CMK (cell line): ENCODE results near the gene NTRK2.

ENCODE experiments used
- DNase-seq: peaks from one replicate; pipeline ENCODE4 v3.0.0-alpha.2; 2010; ENCODE audit warnings: low read depth

NTRK2 gene

DNA sequence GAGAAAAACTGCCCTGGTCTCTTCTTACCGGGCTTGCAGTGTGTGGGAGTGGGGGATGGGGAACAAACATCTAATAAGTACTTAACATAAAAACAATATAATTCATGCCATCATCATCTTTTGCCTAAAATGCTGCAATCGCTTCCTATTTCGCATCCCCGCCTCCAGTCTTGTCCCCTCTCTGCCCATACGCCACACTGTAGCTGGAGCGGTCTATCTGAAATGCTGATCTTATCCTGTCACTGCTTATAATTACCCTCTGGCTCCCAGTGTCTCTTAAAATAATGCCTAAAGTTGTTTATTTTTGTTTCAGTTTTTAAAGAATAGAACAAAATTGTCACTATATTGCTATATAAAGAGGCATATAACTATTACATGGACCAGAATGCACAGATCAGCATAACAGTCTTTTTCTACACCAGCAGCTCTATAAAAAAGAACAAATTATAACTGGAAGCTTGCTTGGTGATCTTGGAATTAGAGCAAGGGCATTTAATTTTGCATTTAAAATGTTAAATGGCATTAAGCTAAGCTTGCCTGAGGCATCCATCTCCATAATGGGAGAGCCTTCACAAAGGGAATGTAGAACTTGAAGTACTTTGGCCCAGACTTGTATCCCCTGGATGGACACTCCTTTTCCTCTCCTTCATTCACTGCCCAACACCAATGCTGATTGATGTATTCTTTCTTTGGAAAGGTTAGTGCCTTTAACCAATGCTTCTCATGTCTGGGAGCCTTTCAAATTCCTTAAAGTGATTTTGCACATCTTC lies 12.2 kb downstream of the NTRK2 start:
- DNase-seq, result no peak

DNA sequence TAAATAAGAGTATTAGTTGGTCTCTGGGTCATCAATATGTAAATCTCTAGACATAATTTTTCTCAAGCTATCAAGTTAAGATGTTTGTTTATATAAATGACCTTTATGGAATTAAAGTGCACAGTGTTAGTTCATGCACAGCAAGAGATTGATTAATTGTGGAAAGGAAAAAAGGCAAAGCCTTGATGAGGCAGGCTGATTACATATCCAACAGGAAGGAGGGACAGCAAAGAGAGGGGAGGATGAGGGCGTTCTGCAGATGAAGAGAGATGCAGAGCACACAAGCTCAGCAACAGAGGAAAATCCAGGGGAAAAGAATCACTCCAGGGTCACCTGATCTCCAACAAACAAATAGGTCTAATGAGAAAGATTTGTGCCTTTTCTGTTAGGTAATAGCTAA lies 16.5 kb downstream of the NTRK2 start:
- no peak for DNase-seq

DNA sequence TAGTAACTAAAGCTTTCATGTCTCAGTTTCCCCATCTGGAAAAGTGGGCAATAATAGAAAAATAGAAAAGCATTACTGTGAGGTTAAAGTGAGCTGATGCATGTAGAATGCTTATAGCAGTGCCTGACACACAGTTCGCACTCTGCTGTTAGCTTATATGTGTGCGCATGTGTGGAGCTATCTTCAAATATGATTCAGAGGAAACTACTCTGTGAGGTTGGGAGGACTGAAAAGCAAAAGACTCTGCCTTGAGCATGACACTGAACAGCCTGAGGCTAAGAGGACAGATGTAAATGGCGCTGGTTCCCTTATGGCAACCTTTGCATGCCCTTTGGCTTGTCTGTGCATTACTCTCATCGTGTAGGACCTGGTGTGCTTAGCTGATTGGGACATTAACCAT lies 19.4 kb downstream of the NTRK2 start:
- no peak for DNase-seq

DNA sequence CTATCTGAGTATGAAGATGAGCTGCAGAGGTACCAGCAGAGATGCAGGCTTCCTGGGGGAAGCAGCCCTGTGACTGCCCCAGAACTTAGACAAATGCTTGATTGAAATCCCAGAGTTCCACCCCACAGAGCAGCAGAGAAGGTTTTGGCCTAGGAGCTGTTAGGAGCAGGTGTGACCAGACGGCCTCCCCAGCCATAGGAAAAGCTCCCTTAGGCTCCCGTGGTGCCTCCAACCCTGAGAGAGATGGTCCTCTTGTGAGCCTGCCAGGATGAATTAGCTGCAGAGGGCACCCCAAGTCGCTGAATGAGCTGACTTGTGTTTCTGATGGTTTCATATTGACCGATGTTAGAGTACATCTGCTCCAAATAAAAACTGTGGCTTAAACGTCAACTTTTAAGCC lies 22.1 kb downstream of the NTRK2 start:
- DNase-seq, result no peak

DNA sequence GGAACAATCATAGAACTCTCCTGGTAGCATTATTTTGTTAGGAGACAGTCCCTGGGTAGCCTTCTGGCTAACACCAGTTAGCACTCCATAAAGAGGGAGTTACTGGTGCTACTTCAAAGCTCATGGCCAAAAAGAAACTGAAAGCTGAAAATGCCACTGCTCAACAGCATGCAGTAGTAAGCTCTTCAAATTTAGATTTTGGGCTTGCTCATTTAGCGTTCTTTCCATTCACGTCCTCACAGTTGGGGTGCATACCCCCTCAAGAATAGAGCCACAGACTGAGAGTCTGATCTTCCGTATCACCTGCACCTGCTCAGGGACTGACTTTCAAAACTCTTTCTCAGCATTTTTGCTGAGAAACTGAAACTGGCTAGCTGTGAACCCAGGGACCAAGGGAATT lies 24.7 kb downstream of the NTRK2 start:
- no peak for DNase-seq

DNA sequence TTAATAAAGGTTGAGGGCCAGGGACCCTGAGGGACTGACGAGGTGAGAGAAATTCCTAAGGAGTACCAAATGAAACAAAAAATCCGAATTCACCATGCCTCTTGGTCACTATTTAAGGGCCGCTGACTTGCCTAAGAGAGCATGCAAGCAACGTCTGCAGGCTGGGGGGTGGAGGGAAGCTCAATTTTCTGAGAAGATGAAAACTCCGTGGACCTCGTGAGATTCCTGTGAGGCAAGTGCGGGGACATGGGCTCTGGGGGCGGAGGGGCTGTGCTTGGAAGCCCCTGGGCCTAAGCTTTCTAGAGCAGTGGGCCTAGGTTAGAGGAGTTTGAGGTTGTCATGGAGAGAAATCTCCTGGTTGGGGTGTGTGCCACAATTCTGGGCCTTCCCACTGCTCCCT lies 27.5 kb downstream of the NTRK2 start:
- no peak for DNase-seq

DNA sequence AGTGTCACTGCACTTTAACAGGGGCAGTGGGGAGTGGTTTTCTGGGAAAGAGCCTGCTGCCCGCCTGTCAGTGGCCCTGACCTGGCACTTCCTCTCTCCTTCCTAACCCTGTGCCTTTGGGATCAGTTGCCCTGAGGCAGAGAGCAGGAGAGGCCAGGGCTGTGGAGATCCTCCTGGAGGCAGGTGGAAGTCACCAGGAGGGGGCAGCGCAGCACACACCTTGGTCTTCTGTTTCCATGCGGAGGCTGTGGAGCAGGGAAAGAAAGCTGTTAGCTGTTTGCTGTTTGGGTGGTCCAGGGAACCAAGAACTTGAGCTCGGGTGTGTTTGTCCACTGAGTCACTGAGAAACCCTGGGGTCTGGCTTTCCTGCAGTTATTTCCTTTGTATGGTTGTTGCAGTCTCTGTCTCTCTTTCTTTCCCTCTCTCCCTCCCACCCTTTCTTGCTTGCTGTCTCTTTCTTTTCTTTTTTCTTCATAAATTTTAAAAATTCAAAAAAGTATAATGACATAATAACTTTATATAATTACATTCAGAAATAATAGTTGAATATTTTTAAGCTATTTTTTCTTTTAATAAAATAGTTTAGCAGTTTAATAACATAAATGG lies 28.1 kb downstream of the NTRK2 start:
- DNase-seq, result no peak

DNA sequence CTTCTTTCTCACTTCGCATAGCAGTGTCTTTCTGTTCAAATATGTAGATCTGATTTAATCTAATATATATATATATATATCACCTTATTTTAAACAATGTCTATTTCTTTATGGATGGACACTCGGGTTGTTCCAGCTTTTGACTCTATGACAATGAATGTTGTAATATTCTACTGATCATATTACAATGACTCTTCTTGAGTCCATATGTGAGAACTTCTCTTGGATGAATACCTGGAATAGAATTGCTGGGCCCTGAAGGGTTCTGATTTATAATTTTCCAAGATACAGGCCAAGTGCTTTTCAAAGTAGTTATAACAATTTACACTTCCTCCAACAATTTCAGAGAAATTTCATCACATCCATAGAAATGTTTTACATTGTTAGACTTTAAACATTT lies 28.8 kb downstream of the NTRK2 start:
- no peak for DNase-seq

DNA sequence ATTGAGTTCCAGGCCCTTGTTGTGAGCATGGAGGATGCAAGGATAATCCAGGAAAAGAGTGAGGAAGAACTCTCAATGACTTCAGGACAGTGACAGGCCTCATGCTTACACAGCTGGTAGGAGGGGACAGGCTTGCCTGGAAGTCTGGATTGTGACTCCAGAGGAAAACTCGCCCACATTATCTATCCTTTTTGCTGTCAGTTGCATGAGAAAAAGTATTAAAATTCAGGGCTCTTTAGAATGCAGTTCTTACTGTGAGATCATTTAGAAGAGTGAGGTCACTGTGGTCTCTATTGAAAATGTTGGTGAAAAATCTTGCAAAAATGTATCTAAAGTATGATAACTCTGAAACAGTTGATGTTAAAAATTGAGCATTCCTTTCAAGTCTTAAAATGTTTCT lies 30.5 kb downstream of the NTRK2 start:
- no peak for DNase-seq

DNA sequence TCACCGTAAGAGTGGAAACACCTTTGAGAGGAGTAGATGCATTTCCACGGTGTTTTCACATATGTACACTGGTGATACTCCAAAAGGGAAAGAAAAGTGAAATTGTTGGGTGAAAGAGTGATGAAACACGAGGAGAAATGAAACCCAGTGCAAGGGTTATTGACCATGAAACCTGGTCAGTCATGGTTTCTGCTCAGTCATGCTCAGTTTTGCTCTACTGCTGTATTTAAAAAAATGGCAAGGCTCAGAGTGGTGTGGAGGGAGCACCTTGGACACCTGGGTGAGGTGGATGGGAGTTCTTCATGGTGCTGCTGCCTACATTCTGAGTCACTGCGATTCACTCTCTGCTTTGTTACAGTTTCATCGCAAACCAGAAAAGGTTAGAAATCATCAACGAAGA lies 32.3 kb downstream of the NTRK2 start:
- DNase-seq, result no peak

DNA sequence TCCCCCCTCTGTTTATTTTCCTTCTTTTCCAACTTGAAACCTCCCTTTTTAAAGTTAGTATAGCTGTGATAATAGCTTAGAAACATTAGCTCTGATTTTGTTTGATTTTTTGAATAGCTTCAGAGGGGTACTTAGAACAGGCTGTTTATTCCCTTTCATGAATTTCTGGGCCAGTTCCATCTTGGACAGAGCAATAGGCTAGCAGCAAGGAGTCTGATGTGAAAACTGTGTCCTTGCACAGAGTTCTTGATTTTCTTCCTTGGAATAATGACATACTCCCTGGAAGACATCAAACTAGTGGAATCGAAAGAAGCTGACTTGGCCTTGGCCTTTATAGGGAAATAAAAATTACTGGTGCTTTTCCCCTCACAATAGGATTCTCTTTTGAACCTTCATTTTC lies 32.9 kb downstream of the NTRK2 start:
- no peak for DNase-seq

DNA sequence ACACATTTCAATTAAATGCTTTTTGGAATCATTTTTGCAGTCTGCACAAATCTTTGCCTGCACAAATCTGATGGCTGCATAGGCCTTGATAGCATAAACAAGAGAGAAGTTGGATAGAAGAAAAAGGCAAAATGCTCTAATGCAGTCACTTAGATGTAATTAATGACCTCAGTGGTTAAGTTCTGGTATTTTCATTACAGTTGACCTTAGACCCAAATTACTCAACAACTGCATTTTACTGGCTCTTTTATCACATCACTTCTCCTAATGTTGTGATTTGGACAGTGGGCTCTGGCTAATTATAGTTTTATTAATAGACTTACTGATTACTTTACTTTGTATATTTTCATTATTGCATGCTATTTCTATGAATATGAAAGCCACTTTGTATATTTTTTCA lies 34.3 kb downstream of the NTRK2 start:
- no peak for DNase-seq

DNA sequence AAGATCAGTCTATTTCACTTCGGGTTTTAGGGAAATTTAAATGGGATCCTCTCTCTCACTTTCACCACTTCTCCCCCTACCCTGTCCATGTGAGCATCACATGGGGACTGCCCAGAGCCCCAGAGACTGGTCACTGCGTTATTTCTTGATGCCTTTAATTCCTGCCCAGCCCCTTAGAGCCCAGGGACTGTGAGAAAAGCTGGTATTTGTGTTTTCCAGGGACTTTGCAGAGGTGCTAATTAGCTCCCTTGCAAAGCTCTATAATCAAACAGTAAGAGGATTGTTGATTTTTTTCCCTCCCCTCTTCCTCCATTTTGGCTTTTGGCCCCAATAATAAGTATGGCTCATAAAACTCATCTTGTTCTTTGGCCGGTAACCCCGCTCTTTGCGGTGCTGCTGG lies 35.6 kb downstream of the NTRK2 start:
- no peak for DNase-seq

DNA sequence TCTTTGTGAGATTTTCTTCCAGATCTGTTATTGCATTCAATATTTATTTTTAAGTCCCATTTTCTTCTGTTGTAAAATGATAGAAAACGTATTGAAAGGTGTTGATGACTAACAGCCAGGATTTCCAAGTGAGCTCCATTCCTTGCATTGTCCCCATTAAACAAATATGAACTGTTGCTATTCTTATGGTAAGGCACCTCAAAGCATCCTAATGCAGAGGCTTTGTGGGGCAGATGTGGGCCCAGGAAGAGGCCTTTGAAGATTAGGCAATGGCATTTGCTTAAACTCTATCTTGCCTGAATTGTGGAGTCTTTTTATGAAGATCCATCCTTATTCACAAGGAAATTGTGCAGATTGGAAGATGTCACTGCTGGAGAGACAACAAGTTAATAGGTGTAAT lies 38.9 kb downstream of the NTRK2 start:
- DNase-seq, result no peak

DNA sequence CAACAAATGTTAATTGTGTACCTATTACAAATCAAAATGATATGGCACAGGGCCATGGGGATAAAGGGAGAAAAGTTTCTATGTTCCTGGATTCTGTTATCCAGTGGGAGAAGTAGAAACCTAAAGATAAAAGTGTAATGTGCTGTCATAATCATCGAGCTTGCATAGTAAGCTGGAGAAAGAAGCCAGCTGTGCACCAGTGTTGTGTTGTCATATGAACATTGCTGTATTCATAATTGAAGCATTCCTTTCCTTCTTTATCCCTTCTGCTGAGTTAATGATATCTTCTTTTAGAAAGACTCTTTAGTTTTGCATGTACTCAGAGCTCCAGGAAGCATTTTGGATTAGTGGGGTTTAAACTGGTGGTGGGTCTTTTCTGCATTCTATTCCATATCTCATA lies 39.5 kb downstream of the NTRK2 start:
- no peak for DNase-seq

DNA sequence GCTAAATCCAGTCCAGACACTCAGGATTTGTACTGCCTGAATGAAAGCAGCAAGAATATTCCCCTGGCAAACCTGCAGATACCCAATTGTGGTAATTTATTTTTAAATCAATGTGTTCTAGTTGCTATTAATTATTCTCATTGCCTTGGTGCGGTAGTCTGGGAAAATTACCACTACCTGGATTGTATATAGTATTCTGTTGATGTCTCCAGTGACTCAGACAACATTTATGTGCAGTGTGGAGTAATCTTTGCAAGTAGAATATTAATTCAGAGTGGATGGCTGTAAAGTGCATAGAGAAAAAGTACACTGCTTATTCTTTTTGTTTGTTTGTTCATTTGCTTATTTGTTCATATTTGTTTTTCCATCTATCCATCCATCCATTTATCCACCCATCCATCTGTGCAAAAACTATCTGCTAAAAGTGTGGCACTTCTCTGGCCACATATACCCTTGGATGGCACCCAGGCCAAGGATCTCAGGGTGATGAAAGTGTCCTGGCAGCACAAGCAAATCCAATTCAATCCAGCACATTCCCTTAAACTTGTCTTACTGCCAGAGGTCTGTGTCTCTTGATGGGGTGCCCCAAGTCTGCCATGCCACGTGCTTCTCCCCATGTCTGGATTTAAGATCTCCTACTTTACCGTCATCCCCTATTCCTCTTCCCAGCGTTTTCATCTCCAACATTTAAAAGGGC lies 41.3 kb downstream of the NTRK2 start:
- DNase-seq, result no peak

DNA sequence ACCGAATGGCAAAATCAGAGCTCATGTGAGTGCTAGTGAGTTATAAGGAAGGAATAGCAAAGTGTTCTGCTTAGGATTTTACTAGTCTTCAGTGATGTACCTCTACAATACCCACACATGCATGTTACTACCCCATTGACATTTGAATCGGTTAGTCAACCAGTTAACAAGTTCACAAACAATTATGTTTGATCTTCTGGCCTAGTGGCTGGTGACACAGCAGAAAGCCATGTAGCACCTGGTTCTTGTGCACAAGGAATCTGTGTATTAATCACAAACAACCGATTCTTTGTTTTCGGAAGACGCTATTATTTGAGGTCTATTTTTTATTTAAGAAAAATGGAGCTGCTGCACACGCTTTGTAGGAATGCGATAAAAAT lies 41.9 kb downstream of the NTRK2 start:
- DNase-seq, result no peak

DNA sequence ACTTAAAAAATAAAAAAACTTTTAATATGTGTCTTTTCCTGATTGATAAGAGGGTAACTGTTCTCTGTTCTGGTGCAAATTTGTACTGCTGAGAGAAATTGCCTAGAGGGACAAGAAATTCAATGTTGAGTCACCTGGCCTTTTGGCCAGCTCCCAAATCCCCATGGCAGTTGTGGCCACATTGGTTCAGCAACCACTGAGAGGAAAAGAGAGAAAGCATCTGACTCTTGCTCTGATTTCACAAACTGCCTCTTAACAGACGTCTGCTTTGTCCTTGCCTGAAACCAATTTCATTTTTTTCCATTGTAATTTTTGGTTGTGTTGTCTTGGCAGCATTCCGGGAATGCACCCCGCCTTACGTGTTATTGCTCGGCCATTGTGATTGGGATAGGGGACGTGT lies 42.4 kb downstream of the NTRK2 start:
- DNase-seq, result no peak

DNA sequence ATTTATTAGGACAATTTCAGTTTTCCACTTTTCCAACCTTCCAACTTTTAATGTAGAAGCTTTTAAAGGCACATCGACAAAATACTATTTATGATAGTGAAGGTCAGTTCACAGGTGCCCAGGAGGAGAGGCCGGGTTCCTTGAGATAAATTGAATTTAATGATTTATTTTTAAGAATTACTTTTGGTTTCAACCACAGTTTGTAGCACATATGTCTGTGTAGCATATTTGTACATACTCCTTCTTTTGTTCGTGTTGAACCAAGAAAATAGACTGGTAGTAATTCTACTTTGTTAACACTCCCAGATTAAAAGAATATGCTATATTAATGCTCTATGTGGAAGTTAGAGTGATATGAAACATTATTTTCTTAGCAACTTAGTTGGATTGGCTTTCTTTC lies 46.7 kb downstream of the NTRK2 start:
- DNase-seq, result no peak

DNA sequence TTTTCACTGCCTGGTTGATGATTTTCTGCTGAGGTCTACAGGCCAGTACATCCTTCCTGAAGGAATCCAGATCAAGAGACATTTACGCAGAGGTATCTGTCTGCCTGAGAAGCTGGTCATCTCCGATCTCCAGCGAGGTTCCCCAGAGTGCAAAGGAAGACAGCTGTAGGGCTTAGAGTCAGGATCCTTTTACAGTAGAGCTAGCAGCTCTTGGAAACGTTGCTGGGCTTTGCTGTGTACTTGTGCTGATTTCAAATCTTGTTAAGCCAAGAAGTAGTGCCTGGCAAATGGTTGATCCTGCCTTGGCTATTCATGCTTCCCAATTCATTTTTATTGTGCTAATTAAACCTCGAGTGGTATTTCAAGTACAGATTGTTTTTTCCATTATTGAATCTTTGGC lies 48.9 kb downstream of the NTRK2 start:
- DNase-seq, result no peak

DNA sequence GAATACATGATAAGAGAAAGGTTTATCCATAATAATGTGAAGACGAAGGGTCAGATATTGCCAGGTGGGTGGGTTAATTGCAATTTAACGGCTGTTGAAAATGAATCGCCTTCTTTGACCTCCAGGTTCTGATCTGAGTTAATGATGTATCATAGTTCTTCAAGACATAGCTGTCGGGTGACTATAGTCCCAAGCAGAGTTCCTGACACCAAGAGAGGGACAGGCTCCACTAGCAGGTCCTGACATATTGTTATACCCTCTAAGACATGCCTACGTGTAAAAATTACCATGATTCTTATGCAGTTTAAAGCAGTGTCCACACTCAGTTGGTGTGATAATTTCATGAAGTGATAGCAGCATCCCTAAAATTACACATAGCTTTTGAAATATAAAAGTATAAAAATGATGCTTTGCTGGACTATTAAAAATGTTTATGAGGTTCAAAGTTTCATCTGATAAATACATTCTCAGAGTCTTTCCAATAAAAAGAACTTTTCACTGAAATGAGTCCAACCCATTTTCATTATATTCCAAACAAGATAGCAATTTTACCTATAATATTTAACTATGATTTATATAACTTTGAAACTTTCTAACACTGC lies 53.0 kb downstream of the NTRK2 start:
- DNase-seq, result no peak

DNA sequence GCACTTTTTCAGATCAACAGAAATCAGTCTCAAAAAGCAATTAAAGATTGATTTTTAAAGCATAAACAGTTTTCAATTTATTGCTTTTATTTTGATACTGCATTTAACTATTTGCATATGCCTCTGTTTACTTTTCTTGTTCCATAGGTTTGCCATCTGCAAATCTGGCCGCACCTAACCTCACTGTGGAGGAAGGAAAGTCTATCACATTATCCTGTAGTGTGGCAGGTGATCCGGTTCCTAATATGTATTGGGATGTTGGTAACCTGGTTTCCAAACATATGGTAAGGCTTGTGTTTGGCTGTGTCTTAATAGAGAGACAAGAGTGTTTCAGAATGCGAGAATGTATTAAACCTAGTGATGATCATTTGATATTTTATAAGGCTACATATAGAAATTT lies 53.9 kb downstream of the NTRK2 start:
- DNase-seq, result no peak

DNA sequence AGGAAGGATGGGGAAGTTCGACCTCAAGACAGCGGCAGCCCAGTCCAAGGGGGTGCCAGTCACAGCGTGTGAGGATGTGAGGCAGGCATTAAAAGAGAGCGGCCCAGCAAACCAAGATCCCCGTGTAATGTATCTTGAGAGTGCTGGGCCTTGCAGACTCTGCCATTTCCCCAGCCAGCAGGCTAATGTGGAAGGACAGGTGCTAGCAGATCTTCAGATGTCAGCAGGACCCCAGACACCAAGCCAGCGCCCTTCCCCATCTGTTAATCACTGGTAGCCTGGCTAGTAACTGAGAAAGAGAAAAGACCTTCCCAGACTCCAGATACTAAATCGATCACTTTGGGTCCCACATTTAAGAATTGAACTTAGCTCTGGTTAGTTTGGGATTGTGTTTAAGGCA lies 62.2 kb downstream of the NTRK2 start:
- no peak for DNase-seq
